CD4-positive, alpha-beta memory T cell (primary cell): ENCODE results near the gene QPCTL. TPM values are rescaled to one million over a fixed set of nuclear protein-coding genes. Genes with fewer than 3 reads are reported as not detected.
"Not testable (repeated sequence)": the region's sequence is repeated elsewhere in the genome, so short reads cannot be mapped to it uniquely, and the experiment has no call there.

ENCODE experiments used
- CTCF ChIA-PET: fragments of 350-600 bp; sonication (Branson Sonifier 250); formaldehyde crosslinking; loops from one replicate; lab custom pipeline; 2021; ENCODE audit warnings: inconsistent platforms; ENCODE audit not compliant: partially characterized antibody; lab: Charles Lee
- POLR2A ChIA-PET: fragments of 350-600 bp; sonication (Branson Sonifier 250); formaldehyde crosslinking; loops from one replicate; lab custom pipeline; 2021; ENCODE audit not compliant: partially characterized antibody; lab: Charles Lee
- DNase-seq, 5 donors: peaks; one replicate each; pipeline versions ENCODE4 v3.0.0 to v3.0.0-alpha.2; 2020 to 2022; ENCODE audit warnings: mixed read lengths in 1 of 5
- H3K27ac ChIP-seq: one replicate; pipeline ENCODE4 v1.7.0; 2013; ENCODE audit warnings: low read depth, low read length
- H3K27me3 ChIP-seq: 2 replicates; pipeline ENCODE4 v1.7.0; 2013; ENCODE audit warnings: mild to moderate bottlenecking, low read length, moderate library complexity; ENCODE audit not compliant: insufficient read depth
- H3K36me3 ChIP-seq: 2 replicates; pipeline ENCODE4 v1.7.0; 2013; ENCODE audit warnings: mild to moderate bottlenecking, low read length, moderate library complexity; ENCODE audit not compliant: insufficient read depth
- H3K4me1 ChIP-seq: 2 replicates; pipeline ENCODE4 v1.7.0; 2013; ENCODE audit warnings: mild to moderate bottlenecking, low read length, moderate library complexity; ENCODE audit not compliant: insufficient read depth
- H3K4me3 ChIP-seq, 2 donors: one replicate each; pipeline ENCODE4 v1.7.0; 2013; ENCODE audit warnings: low read length in 2 of 2, mild to moderate bottlenecking in 1 of 2
- H3K9me3 ChIP-seq, 2 donors: one replicate each; pipeline ENCODE4 v1.7.0; 2013; ENCODE audit warnings: low read length in 2 of 2, control low read depth in 1 of 2; ENCODE audit not compliant: control insufficient read depth in 1 of 2
- H3K27ac Mint-ChIP-seq, 7 donors: one replicate each; pipeline ENCODE4 v1.8.0; 2020 to 2021; ENCODE audit warnings: mixed read lengths in 7 of 7, mild to moderate bottlenecking in 6 of 7, inconsistent platforms in 3 of 7, moderate library complexity in 3 of 7
- H3K27me3 Mint-ChIP-seq, 2 donors: one replicate each; pipeline ENCODE4 v1.8.0; 2020 to 2021; ENCODE audit warnings: mixed read lengths in 2 of 2
- H3K36me3 Mint-ChIP-seq, 2 donors: one replicate each; pipeline ENCODE4 v1.8.0; 2020 to 2021; ENCODE audit warnings: mixed read lengths in 2 of 2, inconsistent platforms in 1 of 2, mild to moderate bottlenecking in 1 of 2
- H3K4me1 Mint-ChIP-seq, 4 donors: one replicate each; pipeline ENCODE4 v1.8.0; 2020 to 2021; ENCODE audit warnings: mixed read lengths in 4 of 4, mild to moderate bottlenecking in 1 of 4
- H3K4me3 Mint-ChIP-seq, 8 donors: one replicate each; pipeline ENCODE4 v1.8.0; 2020 to 2021; ENCODE audit warnings: mixed read lengths in 8 of 8, mild to moderate bottlenecking in 7 of 8, moderate library complexity in 6 of 8, inconsistent platforms in 3 of 8
- H3K9me3 Mint-ChIP-seq, 8 donors: one replicate each; pipeline ENCODE4 v1.8.0; 2020 to 2021; ENCODE audit warnings: mixed read lengths in 8 of 8, mild to moderate bottlenecking in 5 of 8, inconsistent platforms in 3 of 8, moderate library complexity in 1 of 8
- intact Hi-C: fragments of 100-400 bp; cut with micrococcal nuclease; formaldehyde crosslinking; loops from one replicate; pipeline ENCODE4 v1.15.1; 2023
- microRNA-seq: library from miRNA; unstranded; fragments of <30 nt; microRNA quantifications from one replicate; pipeline ENCODE4 v1.2.0, GENCODE V29; 2021; ENCODE audit warnings: borderline replicate concordance, borderline number of aligned reads, borderline microRNAs expressed, mixed read lengths
- polyA plus RNA-seq, 2 donors: library from polyadenylated mRNA; unstranded; fragments of 300-500 nt; fragmentation: Illumina TruSeq; gene quantifications; one replicate each; pipeline ENCODE4 v1.2.3, GENCODE V29; 2021
- total RNA-seq, 2 experiments: library from RNA; stranded (reverse); gene quantifications; one replicate each; pipeline ENCODE4 v1.2.3, GENCODE V29; 2021

The QPCTL gene
- total and polyA plus RNA-seq, 4 experiments from 2014 or later: 0.94 to 11.4 (median 6.1) TPM

DNA sequence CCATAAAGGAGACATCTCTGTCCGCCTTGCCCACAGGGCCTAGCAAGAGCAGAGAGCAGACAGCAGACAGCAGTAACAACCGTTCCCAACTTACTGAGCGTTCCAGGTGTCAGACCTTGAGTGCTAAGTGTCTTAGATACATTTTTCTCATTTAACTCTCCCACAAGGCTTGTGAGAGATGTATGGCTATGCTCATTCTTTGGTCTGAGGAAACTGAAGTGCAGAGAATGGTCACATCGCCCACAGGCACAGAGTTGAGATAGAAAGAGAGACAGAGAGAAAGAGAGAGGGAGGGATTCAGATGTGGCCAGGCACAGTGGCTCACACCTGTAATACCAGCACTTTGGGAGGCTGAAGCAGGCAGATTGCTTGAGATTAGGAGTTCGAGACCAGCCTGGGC, 55.0 kb downstream of the QPCTL start:
- no peaks in the 10 kb centered on the region for H3K36me3 ChIP-seq
- no peak overlapping the region for H3K27ac ChIP-seq
- no peak for DNase-seq
- no peak overlapping the region for H3K4me3 Mint-ChIP-seq
- H3K4me1 Mint-ChIP-seq: no peaks in the 10 kb centered on the region
- H3K9me3 ChIP-seq: no peaks in the 10 kb centered on the region
- intact Hi-C loops: no loop called here
- CTCF ChIA-PET: no interaction called here
- peak overlapping the region in 1 of 7 donors; percentile 30 for H3K27ac Mint-ChIP-seq
- no peaks in the 10 kb centered on the region for H3K4me1 ChIP-seq
- no peaks in the 10 kb centered on the region for H3K36me3 Mint-ChIP-seq
- no peak overlapping the region for H3K4me3 ChIP-seq
- H3K27me3 ChIP-seq: no peaks in the 10 kb centered on the region
- POLR2A ChIA-PET: no interaction called here
- H3K9me3 Mint-ChIP-seq: no peaks in the 10 kb centered on the region
- H3K27me3 Mint-ChIP-seq: peaks cover 6 to 7% of the 10 kb centered on the region in 2 donors

DNA sequence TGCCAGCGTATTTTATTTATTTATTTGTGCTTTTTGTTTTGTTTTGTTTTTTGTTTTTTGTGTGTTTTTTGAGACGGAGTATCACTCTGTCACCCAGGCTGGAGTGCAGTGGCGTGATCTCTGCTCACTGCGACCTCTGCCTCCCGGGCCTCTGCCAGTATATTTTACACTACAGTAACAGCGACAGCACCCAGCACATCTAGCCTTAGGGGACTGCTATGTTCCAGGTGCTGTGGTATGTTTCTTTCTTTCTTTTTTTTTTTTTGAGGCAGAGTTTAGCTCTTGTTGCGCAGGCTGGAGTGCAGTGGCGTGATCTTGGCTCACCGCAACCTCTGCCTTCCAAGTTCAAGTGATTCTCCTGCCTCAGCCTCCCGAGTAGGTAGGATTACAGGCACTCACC, 59.0 kb downstream of the QPCTL start:
- H3K4me1 ChIP-seq, H3K27ac ChIP-seq, DNase-seq, H3K9me3 Mint-ChIP-seq, H3K36me3 Mint-ChIP-seq, H3K27ac Mint-ChIP-seq, POLR2A ChIA-PET, H3K4me3 Mint-ChIP-seq, CTCF ChIA-PET, H3K4me1 Mint-ChIP-seq, H3K27me3 ChIP-seq, H3K27me3 Mint-ChIP-seq, H3K4me3 ChIP-seq, H3K36me3 ChIP-seq, H3K9me3 ChIP-seq, intact Hi-C loops: not testable (repeated sequence)

DNA sequence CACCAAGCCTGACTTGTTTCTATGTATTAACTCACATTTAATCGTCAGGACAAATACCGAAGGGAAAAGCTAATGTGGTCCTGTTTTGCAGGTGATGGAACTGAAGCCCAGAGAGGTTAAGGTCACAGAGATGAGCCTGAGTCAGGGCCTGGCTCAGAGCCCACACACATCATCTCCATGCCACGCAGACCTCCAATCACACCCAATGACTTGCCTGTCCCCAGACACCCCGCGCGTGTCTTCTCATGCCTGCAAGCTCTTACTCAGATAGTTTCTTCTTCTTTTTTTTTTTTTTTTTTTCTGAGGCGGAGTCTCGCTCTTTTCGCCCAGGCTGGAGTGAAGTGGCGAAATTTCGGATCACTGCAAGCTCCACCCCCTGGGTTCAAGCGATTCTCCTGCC, 60.2 kb downstream of the QPCTL start:
- DNase-seq: no peak
- H3K4me1 ChIP-seq: no peaks in the 10 kb centered on the region
- no peak overlapping the region for H3K27ac ChIP-seq
- H3K9me3 Mint-ChIP-seq: no peaks in the 10 kb centered on the region
- H3K27ac Mint-ChIP-seq: no peak overlapping the region
- no peaks in the 10 kb centered on the region for H3K27me3 ChIP-seq
- H3K36me3 Mint-ChIP-seq: no peaks in the 10 kb centered on the region
- H3K4me3 Mint-ChIP-seq: no peak overlapping the region
- peaks cover under 1 to 2% of the 10 kb centered on the region in 2 donors for H3K27me3 Mint-ChIP-seq
- ChIA-PET POLR2A (no interaction called here), CTCF (interaction anchor here (0.7 to 2.4 kb wide), 2 partner anchors 43 to 47 kb away, joined by 5 to 9 read pairs; no protein-coding TSS in a partner anchor)
- H3K9me3 ChIP-seq: no peaks in the 10 kb centered on the region
- H3K36me3 ChIP-seq: no peaks in the 10 kb centered on the region
- peaks cover 0 to 2% (median 0%) of the 10 kb centered on the region in 4 donors for H3K4me1 Mint-ChIP-seq
- no peak overlapping the region for H3K4me3 ChIP-seq
- intact Hi-C loops: no loop called here

DNA sequence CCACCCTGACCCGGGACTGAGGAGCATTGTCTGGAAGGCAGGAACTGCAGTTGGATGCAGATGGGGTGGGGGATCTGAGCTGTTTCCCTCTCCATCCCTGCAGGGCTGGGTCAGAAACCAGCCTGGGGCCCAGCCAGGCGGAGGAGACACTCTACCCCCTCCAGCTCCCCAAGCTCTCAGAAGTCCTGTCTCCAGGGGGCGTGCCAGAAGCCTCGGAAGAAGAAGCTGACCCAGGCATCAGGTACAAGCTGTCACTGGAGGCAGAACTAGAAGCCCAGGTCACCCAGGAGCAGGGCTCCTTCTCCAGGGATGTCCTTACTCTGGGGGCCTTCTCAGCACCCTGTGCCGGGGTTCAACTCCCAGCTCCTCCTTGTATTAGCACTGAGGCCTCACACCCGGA, 61.1 kb downstream of the QPCTL start:
- peaks cover 0 to 2% (median 0%) of the 10 kb centered on the region in 4 donors for H3K4me1 Mint-ChIP-seq
- peaks cover 0 to 2% of the 10 kb centered on the region in 2 donors for H3K27me3 Mint-ChIP-seq
- Histone ChIP-seq H3K36me3 (no peaks in the 10 kb centered on the region), H3K4me3 (no peak overlapping the region), H3K27me3 (no peaks in the 10 kb centered on the region), H3K9me3 (no peaks in the 10 kb centered on the region), H3K4me1 (no peaks in the 10 kb centered on the region), H3K27ac (no peak overlapping the region)
- no peaks in the 10 kb centered on the region for H3K36me3 Mint-ChIP-seq
- DNase-seq: no peak
- POLR2A ChIA-PET: no interaction called here
- intact Hi-C loops: no loop called here
- no peak overlapping the region for H3K27ac Mint-ChIP-seq
- CTCF ChIA-PET: interaction anchor here (0.7 to 2.4 kb wide), 2 partner anchors 19 to 46 kb away, joined by 3 to 9 read pairs; no protein-coding TSS in a partner anchor
- no peaks in the 10 kb centered on the region for H3K9me3 Mint-ChIP-seq
- no peak overlapping the region for H3K4me3 Mint-ChIP-seq

Small RNAs within 50 kb of the gene (microRNA-seq; reads per million reads assigned to microRNA genes)
- gene MIR642A: not detected
- not detected for gene MIR642B

Other genes with a start within 250 kb of the QPCTL start
- gene FOSB, start 224.7 kb upstream of the QPCTL start, total RNA-seq: 1 to 10 TPM; 4.2 to 4.7 TPM
- 10 to 100 TPM; 12.5 to 17.1 TPM for gene FOSB, start 224.7 kb upstream of the QPCTL start, polyA plus RNA-seq
- 1 to 10 TPM in 1 of 2 experiments, under 1 TPM in 1; 0.14 to 1.1 TPM for gene RTN2, start 195.6 kb upstream of the QPCTL start, total RNA-seq
- under 1 TPM in 1 of 2 donors, not detected in 1; 0.48 TPM for gene RTN2, start 195.6 kb upstream of the QPCTL start, polyA plus RNA-seq
- gene PPM1N, start 194.2 kb upstream of the QPCTL start, total RNA-seq: 1 to 10 TPM; 5.8 to 7.9 TPM
- 1 to 10 TPM; 3.7 to 4.0 TPM for gene PPM1N, start 194.2 kb upstream of the QPCTL start, polyA plus RNA-seq
- 10 to 100 TPM; 89.8 to 92.8 TPM for gene VASP, start 185.2 kb upstream of the QPCTL start, total RNA-seq
- 10 to 100 TPM; 49.1 to 53.4 TPM for gene VASP, start 185.2 kb upstream of the QPCTL start, polyA plus RNA-seq
- 10 to 100 TPM in 1 of 2 experiments, 1 to 10 TPM in 1; 9.9 to 10.8 TPM for gene OPA3, start 107.9 kb upstream of the QPCTL start, total RNA-seq
- 10 to 100 TPM in 1 of 2 donors, 1 to 10 TPM in 1; 4.4 to 12.9 TPM for gene OPA3, start 107.9 kb upstream of the QPCTL start, polyA plus RNA-seq
- gene GPR4, start 90.5 kb upstream of the QPCTL start, total RNA-seq: not detected
- gene GPR4, start 90.5 kb upstream of the QPCTL start, polyA plus RNA-seq: not detected
- 10 to 100 TPM; 76.7 to 78.0 TPM for gene EML2, start 53.3 kb upstream of the QPCTL start, total RNA-seq
- gene EML2, start 53.3 kb upstream of the QPCTL start, polyA plus RNA-seq: 10 to 100 TPM; 11.0 to 20.8 TPM
- gene GIPR, start 24.4 kb upstream of the QPCTL start, total RNA-seq: 1 to 10 TPM; 6.1 to 6.4 TPM
- under 1 TPM in 1 of 2 donors, not detected in 1; 0.12 TPM for gene GIPR, start 24.4 kb upstream of the QPCTL start, polyA plus RNA-seq
- gene SNRPD2, start 713 bp upstream of the QPCTL start, total RNA-seq: 100 to 1,000 TPM; 380 to 406 TPM
- 1,000 to 10,000 TPM in 1 of 2 donors, 100 to 1,000 TPM in 1; 956 to 1,238 TPM for gene SNRPD2, start 713 bp upstream of the QPCTL start, polyA plus RNA-seq
- 10 to 100 TPM; 33.1 to 37.3 TPM for gene FBXO46, start 38.2 kb downstream of the QPCTL start, total RNA-seq
- 10 to 100 TPM in 1 of 2 donors, 1 to 10 TPM in 1; 3.7 to 17.2 TPM for gene FBXO46, start 38.2 kb downstream of the QPCTL start, polyA plus RNA-seq
- gene MEIOSIN, start 40.8 kb downstream of the QPCTL start, total RNA-seq: not detected
- not detected for gene MEIOSIN, start 40.8 kb downstream of the QPCTL start, polyA plus RNA-seq
- 1 to 10 TPM; 1.5 to 1.7 TPM for gene SIX5, start 76.6 kb downstream of the QPCTL start, total RNA-seq
- gene SIX5, start 76.6 kb downstream of the QPCTL start, polyA plus RNA-seq: under 1 TPM in 1 of 2 donors, not detected in 1; 0.08 TPM
- gene DMPK, start 89.8 kb downstream of the QPCTL start, total RNA-seq: 10 to 100 TPM; 30.8 to 32.9 TPM
- gene DMPK, start 89.8 kb downstream of the QPCTL start, polyA plus RNA-seq: 1 to 10 TPM in 1 of 2 donors, not detected in 1; 1.3 TPM
- 10 to 100 TPM; 49.3 to 52.6 TPM for gene DMWD, start 100.2 kb downstream of the QPCTL start, total RNA-seq
- 10 to 100 TPM in 1 of 2 donors, 1 to 10 TPM in 1; 6.9 to 11.7 TPM for gene DMWD, start 100.2 kb downstream of the QPCTL start, polyA plus RNA-seq
- under 1 TPM; 0.29 to 0.39 TPM for gene RSPH6A, start 122.6 kb downstream of the QPCTL start, total RNA-seq
- gene RSPH6A, start 122.6 kb downstream of the QPCTL start, polyA plus RNA-seq: not detected
- gene SYMPK, start 170.5 kb downstream of the QPCTL start, total RNA-seq: 10 to 100 TPM; 93.9 to 98.2 TPM
- gene SYMPK, start 170.5 kb downstream of the QPCTL start, polyA plus RNA-seq: 10 to 100 TPM in 1 of 2 donors, 1 to 10 TPM in 1; 6.0 to 17.5 TPM
- not detected for gene FOXA3, start 171.7 kb downstream of the QPCTL start, total RNA-seq
- not detected for gene FOXA3, start 171.7 kb downstream of the QPCTL start, polyA plus RNA-seq
- gene IRF2BP1, start 193.5 kb downstream of the QPCTL start, total RNA-seq: 10 to 100 TPM; 33.7 to 35.8 TPM
- 1 to 10 TPM; 2.4 to 8.2 TPM for gene IRF2BP1, start 193.5 kb downstream of the QPCTL start, polyA plus RNA-seq
- 10 to 100 TPM; 12.9 to 15.1 TPM for gene MYPOP, start 209.9 kb downstream of the QPCTL start, total RNA-seq
- gene MYPOP, start 209.9 kb downstream of the QPCTL start, polyA plus RNA-seq: under 1 TPM; 0.10 to 0.87 TPM
- not detected for gene NANOS2, start 222.1 kb downstream of the QPCTL start, total RNA-seq
- not detected for gene NANOS2, start 222.1 kb downstream of the QPCTL start, polyA plus RNA-seq